HG02763 (cell line): ENCODE results near the gene C4BPA.

ENCODE experiments used
- ATAC-seq: cut with Tn5 transposase; IDR thresholded peaks from one replicate; pipeline ENCODE4 v1.9.1; 2021; ENCODE audit warnings: mild to moderate bottlenecking, moderate library complexity; ENCODE audit not compliant: unreplicated experiment

C4BPA gene

DNA sequence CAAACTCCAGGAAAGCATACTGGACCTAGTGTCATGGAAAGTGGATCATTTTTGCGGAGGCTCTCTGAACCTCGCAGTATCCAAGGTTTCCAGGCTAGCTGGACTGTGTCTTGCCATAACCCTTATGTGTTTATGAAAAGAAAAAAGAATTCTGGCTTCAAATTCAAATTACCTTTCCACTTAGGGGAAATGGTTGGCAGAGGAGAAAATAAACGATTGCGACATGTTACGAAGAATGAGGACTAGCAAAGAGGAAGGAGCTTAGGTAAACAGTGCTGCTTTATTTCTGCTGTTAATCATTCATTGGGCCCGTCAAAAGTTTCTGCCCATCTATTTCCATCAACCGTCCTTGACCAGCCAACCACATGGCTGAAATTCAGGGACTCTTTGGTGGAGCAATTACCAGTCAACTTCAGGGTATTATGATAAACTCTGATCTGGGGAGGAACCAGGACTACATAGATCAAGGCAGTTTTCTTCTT lies at the start of gene C4BPA:
C4BPA (plus strand) TSS at position 342 of the 482 bp plus-strand sequence. CDS start 8,793 bp downstream, outside the sequence.
- ATAC-seq: no peak

DNA sequence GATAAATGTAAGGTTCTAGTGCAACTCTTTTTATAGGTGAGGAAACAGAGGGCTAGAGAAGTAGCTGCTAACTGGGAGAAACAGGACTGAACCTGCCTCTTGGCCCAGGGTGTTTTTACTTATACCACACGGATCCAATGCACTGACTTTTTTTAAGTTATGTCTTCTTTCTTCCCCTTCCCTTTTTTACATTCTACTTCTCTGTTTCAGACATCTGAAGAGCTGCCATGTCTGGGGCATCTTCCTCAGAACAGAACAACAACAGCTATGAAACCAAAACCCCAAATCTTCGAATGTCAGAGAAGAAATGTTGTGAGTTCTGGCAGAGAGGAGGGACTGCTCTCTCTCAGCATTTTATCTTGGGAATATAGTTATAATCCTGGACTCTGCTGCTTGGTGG lies 49.5 kb upstream of the C4BPA start:
- ATAC-seq: no peak

DNA sequence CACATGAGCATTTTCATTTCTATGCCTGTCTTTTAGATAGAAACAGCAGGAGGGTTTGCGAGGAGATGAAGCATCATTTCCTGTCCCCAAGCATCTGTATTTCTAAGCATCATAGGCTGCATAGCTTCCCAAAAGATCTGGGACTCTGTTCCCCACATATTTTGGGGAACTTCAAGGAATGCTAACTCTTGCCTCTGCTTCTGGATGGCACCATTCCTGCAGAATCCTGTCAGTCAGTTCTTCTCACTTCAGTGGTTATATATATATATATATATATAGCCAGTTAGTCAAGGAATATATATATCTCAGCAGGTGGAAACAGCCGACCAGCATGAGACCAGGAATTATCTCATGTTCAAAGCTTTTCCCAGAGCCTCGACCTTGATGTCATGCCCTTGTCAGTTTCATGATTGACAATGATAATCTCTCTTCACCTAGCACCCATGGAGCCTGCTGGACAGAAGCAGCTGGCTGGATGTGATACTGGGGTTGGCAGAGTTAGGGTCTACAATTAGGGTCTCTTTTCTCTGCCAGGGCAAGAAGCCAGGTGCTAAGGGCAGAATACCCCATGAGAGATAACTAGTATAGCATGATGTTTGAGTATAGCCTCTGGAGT lies 48.5 kb upstream of the C4BPA start:
- no peak for ATAC-seq

DNA sequence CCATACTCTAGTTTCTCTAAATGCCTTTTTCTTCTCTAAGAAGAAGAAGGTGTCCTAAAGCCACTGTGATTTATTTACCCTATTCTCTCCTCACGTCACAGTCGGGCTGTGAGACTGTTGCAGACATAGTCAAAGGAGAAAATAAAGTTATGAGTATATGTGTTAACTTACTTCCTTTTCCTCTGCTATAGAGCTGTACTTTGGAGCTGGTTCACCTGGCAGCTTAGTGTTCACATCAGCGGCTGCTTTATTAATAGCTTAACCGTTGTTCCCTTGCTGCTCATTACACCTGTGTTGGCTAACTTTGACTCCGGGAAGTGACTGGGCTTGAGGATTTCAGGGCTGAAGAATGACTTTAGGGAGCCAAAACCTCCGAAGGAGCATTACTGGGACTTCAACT lies 47.4 kb upstream of the C4BPA start:
- ATAC-seq: no peak

DNA sequence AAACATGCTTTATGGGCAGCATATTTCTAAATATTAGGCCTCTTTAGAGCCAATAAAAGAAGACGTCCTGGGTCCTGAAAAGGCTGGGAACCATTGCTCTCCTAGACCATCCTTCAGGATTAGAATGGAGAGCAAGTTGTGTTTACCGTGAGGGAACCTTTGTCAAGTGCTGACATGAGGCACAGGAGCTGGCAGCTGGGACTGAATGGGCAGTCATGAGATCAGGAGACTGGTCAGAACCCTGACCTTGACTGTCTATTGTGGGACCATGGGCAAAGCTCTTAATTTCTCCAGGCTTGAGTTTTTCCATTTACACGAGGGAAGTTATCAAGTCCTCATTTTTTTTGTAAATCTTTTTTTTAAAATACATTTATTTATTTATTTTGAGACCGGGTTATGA lies 45.8 kb upstream of the C4BPA start:
- ATAC-seq: no peak

DNA sequence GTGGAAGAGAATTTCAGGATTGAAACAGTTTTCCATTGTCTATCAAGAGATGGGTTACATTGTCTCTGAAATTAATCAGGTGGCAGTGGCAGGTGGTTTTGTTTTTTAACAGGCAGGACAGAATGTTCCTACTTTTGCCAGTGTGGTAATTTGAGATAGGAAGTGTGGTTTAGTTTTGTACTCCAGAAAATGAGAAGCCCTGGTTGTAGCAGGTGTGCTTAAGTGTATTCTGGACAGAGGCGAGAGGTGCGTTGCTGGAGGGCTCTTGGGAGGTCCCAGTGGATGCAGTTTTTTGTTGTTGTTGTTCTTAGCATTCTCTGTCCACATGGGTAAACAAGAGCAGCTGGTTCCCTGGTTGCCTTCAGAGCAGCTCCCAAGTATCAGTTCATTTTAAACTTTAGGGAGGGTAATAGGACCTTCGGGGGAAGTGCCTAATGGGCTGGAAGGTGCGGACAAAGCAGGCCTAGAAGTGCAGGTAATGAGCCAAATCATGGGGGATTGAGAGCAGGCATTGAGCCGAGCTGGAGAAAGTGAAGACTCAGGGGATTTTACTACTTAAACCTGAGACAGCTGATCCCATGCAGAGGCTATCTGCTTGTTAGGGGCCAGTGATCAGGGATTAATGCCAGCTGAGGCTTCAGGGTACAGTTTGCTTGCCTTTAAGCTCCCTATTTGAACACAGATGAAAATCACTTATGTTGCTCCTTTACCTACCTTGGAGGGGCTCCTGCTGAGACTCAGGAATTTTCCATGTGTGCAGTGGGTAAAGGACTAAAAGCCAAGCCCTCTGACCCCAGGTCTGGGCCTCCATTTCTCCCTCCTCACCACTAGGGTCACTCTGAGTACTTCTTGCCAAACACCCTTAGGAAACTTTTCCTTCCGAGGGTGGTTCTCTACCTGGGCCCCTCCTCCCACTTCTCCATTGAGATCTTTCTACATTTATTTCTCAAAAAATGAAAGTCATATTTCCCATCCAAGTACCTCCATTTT lies 44.9 kb upstream of the C4BPA start:
- no peak for ATAC-seq

DNA sequence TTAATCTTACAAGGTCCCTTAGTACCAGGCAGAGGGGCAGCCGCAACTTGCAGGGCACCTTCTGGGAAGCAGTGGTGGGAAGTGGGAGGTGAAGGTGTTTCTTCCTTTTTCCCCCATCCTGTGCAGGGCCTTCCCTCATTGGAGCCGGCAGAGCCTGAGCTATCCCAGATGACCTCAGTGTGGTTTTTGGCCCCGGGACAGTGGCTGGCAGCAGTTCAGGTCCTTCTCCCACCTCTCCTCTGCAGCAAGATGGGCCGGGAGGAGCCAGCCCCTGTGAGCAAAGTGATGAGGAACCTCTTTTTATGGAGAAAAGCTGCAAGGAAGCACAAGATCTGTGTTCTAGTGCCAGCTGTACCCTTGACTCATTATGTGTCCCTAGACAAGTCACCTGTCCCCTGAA lies 44.2 kb upstream of the C4BPA start:
- no peak for ATAC-seq

DNA sequence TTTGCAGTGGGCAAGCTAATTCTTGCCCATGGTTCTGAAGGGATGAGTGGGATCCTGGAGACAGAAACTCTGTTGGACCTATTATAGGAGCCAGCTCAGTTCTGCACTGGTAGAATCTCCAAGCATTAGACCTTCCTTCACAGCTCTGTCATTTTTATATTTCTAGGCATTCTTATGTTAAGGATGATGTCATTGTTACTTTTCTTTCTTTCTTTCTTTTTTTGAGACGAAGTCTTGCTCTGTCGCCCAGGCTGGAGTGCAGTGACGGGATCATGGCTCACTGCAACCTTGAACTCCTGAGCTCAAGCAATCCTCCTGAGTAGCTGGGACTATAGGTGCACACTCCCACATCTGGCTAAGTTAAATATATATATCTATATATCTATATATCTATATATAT lies 43.4 kb upstream of the C4BPA start:
- ATAC-seq: no peak

DNA sequence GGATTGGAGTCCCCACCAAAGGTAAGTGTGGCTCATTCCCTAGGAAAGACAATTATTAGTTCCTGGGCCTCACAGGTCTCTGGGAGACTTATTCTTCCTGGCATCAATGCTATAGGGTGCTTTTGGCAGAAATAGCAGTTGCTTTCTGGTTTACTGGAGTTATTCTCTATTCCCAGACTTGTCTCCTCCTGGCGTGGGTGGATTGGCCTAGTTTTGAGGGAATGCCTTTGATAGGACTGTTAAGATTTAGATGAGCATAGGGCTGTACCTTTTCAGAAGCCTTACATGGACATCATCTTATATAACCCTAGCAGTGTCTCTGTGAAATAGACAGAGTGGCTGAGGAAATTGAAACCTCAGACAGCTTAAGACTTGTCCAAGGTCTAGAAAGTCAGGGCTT lies 42.0 kb upstream of the C4BPA start:
- no peak for ATAC-seq

DNA sequence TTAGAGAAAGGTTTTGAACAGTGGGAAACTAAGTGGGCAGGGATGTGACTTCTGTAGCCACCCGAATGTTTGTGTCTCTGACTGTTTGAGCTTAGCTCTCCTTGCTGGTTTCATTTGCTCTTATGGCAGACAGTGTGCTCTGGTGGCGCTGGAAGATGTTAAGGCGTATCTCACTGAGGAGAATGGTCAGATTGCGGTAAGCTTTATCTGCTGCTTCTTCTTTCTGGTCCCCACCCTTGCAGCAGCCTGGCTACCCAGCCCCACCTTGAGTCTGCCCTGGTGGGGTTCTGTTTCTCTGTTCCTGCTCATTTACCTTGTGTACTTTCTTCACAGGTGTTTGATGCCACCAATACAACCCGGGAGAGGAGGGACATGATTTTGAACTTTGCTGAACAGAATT lies 41.0 kb upstream of the C4BPA start:
- ATAC-seq: no peak

DNA sequence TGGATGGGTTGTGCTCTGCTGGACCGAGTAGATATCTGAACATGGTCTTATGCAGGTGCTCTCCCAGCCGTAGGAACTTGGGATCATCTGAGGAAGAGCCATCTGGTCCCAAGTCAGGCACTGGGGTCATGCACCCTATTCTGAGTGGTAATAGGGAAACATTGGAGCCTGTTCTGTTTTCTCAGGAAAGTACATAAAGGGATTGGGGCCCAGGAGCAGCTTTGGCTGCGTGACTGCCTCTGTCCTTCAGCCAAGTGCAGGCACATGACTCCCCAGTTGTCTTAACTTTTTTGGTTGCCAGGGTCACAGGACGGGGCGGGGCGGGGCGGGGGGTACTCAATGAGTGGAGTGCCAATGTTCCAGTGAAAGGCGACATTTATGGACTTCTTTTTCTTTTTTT lies 39.5 kb upstream of the C4BPA start:
- ATAC-seq: no peak

DNA sequence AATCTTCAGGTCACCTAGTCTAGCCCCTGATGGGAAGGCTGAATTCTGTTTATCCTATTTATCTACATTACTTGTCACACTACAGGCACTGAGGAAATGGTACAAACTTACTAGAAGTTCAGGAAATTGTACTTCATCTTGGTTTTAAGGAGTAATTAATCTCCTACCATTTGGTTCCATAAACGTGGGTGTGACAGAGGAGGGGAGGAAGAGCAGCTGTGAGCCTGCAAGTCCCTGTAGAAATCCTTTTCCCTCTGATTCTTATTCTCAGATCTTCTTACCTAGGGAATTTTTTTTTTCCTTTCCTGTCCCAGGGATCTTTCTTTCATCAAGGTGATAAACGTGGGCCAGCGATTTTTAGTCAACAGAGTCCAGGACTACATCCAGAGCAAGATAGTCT lies 36.8 kb upstream of the C4BPA start:
- ATAC-seq: no peak

DNA sequence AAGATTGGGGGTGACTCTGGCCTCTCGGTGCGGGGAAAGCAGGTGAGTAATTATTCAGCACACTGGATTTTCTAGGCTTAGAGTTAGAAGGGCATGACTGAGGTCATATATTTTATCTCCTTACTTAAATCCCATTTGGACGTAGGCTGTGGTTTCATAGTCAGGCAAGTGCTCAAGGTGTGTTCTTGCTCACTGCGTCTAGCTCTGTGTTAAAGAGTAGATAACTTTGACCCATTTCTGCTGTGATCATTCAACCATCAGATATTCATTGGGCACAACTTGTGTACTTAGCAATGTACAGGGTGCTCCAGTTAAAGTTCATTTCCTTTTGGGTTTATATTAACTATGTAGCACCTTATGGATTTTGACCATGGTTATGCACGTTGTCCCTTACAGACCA lies 36.4 kb upstream of the C4BPA start:
- ATAC-seq: no peak

DNA sequence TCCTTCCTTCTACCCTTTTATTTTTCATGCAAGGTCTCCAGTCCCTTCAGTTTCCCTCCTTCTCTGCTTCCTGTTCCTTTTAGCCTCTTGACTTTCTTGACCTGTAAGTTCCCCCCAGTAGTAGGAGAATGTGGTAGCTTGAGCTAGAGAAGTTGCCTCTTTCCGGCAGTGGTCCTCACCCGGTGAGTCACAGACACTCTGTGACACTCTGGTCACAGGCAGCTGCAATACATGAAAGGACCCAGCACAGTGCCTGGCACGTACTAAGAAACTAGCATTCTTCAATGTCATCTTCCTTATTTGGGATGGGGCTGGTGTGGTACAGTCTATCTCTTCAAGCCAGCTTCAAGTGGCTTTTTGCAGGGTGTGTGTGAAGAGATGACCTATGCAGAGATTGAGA lies 35.0 kb upstream of the C4BPA start:
- ATAC-seq: no peak

DNA sequence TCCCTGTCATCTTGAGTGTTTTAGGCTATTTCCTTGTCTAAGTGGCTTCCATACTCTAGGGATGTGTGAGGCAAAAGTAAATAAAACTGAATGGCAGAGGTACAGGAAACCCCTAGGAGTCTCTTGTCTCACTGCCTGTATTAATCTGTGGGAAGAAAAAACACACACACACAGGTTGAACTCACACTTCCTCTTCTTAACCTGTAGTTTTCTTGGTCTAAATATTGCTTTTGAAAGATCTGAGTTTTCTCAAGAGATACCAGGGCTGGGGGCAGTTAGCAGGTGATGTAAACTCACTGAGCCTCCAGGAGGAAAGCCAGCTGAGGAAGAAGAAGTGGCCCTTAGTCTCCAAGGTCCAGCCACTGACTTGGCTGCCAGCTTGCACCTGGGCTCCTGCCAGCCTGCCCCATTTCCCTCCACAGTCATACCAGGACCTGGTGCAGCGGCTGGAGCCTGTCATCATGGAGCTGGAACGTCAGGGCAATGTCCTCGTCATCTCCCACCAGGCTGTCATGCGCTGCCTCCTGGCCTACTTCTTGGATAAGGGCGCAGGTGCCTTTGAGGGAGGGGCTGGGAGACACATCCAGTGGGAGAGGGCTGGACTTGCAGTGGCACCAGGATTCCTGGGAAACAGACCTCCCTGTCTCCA lies 34.1 kb upstream of the C4BPA start:
- ATAC-seq: peak; percentile 44

DNA sequence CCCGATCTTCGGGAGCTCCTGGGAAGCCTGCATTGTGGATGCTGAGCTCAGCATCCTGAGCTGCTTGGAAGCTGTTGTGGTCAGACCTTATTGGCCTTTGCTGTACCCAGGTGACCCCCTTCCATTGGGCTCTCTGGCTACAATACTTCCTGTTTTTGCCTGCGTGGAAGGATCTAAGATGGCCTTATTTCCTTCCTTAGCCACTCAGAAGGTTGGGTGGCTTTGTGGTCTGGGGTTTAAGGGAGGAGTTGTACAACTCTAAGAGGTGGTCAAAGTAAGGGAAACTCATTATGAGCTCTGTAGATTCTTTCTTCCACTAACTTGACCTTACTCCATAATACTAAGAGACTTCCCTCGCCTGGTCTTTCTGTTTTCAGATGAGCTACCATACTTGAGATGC lies 33.2 kb upstream of the C4BPA start:
- no peak for ATAC-seq

DNA sequence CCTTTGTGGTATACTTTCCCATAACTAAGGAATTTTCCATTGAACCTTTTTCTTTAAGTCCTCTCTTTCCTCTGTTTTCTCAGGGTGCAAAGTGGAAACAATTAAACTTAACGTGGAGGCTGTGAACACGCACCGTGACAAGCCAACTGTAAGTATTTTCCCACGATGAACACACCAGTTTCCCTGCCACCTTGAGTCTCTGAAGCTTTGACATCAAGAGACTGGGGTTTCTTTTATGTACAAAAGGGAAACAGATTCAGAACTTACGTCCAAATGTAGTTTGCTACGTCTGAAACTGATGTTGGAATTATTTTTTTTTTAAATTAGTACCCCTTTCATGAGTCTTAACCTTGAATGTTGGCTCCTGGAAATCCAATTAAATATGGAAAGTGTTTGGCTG lies 32.6 kb upstream of the C4BPA start:
- ATAC-seq: no peak

DNA sequence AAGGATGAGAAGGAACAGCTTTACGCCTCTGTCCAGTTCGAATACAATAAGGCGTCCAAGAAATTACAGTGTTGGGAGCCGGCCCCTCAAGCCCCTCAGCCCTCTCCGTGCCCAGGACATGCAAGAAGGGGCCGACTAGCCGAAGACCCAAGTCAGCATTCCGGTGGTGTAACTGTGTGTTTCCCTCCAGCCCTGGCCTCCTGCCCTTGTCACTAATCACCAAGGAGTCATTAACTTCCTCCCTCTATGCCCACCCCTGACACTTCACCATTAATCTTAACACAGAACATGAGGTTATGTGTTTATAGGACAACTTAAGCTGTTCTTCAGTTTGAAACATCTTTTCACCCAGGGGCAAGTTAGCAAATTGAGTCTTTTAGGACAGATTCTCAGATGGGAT lies 31.8 kb upstream of the C4BPA start:
- no peak for ATAC-seq

DNA sequence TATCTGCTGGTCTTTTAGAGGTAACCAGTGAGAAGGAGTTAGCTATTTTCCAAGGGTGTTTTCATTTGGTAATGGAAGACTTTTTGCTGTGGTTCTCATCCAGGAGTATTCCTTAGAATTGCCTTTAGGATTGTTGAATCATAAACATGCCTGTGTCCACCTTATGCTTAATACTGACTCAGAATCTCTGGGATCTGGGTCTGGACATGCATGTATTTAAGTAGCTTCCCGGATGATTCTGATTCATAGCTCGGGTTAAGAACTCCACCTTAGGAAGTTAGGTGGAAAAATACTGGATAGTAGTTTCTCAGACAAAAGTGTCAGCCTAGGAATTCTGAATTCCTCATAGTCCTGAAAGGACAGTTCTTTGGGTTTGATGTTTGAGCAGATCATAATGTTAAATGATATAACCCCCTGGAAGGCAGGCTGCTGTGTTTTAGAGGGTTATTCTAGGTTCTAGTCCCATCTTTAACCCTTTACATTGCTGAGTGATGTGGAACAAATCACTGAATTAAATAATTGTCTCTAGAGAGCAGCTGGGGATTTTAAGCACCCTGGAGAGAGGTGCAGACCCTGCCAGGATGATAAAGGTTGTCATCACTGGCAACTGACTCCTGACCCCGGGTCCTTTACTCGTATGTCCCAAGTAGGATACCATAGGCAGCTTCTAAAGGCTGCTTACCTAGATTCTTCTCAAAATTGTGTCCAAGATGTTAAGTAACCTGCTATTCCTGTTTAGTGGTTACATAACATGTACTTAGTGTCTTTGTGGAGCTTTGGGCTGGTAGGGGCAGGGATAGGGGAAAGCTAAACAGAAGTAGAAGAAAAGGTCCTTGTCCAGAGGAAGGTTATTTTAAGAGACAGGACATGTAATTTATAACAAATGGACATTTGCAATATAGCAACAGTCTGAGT lies 29.9 kb upstream of the C4BPA start:
- ATAC-seq: no peak

DNA sequence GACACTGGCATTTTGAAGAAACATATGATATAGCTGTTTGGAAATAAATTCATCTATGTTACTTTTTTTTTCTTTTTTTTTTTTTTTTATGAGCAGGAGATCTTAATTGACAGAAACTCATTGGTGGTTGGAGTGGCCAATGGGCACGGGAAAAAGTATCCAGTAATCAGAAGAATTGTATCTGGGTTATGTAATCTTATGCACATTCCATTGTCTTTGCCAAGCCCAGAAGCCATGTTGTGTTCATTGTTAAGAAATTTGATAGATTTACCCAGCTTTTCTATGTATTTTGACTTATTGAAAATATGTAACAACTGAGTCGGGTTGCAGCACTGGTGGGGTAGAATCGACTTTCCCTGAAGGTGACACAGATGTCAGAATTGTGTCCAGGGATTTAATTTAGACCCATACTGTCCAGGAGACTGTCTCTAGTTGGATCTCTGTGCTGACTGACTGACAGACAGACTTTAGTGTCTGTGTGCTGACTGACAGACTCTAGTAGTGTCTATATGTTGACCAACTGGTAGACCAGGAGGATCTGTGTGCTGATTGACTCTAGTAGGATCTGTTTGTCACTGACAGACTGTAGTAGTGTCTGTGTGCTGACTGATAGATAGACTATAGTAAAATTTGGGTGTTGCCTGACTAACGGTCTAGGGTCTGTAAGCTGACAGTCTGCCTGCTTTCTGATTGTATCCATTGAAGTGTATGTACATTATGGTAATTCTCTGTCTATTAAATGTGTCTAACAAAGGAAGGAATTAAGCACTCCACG lies 27.7 kb upstream of the C4BPA start:
- no peak for ATAC-seq
